ENCODE results near the gene STARD10.

Gene STARD10

GRCh38 chr11:72740562-72741428, 53.1 kb downstream of the STARD10 start:
- TF ChIP-seq, protein P1, sequence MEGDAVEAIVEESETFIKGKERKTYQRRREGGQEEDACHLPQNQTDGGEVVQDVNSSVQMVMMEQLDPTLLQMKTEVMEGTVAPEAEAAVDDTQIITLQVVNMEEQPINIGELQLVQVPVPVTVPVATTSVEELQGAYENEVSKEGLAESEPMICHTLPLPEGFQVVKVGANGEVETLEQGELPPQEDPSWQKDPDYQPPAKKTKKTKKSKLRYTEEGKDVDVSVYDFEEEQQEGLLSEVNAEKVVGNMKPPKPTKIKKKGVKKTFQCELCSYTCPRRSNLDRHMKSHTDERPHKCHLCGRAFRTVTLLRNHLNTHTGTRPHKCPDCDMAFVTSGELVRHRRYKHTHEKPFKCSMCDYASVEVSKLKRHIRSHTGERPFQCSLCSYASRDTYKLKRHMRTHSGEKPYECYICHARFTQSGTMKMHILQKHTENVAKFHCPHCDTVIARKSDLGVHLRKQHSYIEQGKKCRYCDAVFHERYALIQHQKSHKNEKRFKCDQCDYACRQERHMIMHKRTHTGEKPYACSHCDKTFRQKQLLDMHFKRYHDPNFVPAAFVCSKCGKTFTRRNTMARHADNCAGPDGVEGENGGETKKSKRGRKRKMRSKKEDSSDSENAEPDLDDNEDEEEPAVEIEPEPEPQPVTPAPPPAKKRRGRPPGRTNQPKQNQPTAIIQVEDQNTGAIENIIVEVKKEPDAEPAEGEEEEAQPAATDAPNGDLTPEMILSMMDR (IDR thresholded peaks at IDR 0.05; ENCODE audit: low read depth, low read length) = no peak
- no peak overlapping the region for H3K4me3 ChIP-seq (ENCODE audit: low read depth, low read length)

- no peak overlapping the region for H3K4me3 ChIP-seq (ENCODE audit: low read depth, low read length)
- TF ChIP-seq, protein P1 (IDR thresholded peaks at IDR 0.05; ENCODE audit: low read depth, low read length) = no peak
These were observed 53.8 kb downstream of the STARD10 start for GRCh38 chr11:72740060-72740424.

GRCh38 chr11:72739240-72740059, 54.4 kb downstream of the STARD10 start:
- TF ChIP-seq, protein P1 (IDR thresholded peaks at IDR 0.05; ENCODE audit: low read depth, low read length) = no peak

GRCh38 chr11:72738199-72739141, 55.4 kb downstream of the STARD10 start:
- H3K4me3 ChIP-seq (ENCODE audit: low read depth, low read length) = no peak overlapping the region
- TF ChIP-seq, protein P1 (IDR thresholded peaks at IDR 0.05; ENCODE audit: low read depth, low read length) = no peak

More at GRCh38 chr11:72739240-72740059, 54.4 kb downstream of the STARD10 start:
- no peak overlapping the region for H3K4me3 ChIP-seq (ENCODE audit: low read depth, low read length)

DNA sequence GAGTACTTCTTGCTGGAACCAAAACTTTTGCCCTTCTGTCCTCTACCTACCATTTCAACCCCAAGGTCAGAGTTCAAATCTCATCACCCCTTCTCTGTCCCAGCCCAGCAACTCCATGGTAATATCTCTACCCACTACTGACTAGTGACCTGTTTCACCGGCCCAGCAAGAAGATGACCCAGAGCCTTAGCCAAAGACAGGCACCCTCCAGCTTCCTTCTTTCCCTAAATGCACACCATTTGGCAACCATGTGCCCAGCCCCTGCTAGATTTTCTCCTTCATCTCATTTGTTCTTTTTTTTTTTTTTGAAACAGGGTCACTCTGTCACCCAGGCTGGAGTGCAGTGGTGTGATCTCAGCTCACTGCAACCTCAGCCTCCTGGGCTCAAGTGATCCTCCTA, 56.5 kb downstream of the STARD10 start:
- TF ChIP-seq, protein P1 (IDR thresholded peaks at IDR 0.05; ENCODE audit: low read depth, low read length) = no peak
- no peak overlapping the region for H3K4me3 ChIP-seq (ENCODE audit: low read depth, low read length)

GRCh38 chr11:72736452-72737069, 57.3 kb downstream of the STARD10 start:
- H3K4me3 ChIP-seq (ENCODE audit: low read depth, low read length) = no peak overlapping the region
- TF ChIP-seq, protein P1 (IDR thresholded peaks at IDR 0.05; ENCODE audit: low read depth, low read length) = no peak

All from WI38 (cell line).